ENCODE measurements around the gene RAD23B. TPM values are rescaled to one million over a fixed set of nuclear protein-coding genes. Genes with fewer than 3 reads are reported as not detected.
A peak's percentile ranks its signal among the peaks of the same experiment; 100 is the strongest.

RAD23B gene
- total RNA-seq, 1 experiment from 2014 or later = 176 TPM

DNA sequence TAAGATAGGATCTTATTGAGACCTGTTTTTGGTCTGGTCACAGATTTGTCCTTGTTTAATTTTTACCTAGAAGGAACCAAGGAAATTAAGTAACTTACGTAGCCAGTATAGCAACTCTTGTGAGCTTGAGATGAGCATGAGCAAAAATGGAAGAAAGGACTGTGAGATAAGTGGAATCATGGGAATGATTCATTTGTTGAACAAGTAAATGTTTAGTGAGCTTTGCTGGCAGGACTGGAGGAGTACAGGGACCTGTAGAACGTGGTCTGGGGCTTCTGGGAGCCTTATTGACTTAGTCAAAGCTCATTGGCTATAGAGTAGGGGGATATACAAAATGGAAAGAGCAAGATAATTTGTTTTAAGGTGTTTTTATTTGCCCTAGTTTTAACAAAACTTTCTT, 3.0 kb downstream of the RAD23B start:
- Histone ChIP-seq H4K20me1 (ENCODE audit: insufficient read depth) (peaks cover 68% of the 10 kb centered on the region), H3K4me3 (peak overlapping the region; percentile 77), H3K27me3 (ENCODE audit: insufficient read depth, low read depth) (no peaks in the 10 kb centered on the region), H3K27ac (0 out of 2 replicates have a peak overlapping the region, but pooled peaks have one; percentile 88), H3K4me1 (replicated peaks; ENCODE audit: insufficient read depth) (peaks cover 74% of the 10 kb centered on the region), H3K79me2 (ENCODE audit: low read depth) (peaks cover 80% of the 10 kb centered on the region), H3K4me2 (peak overlapping the region; percentile 89), H2AFZ (no peak overlapping the region), H3K9me2 (ENCODE audit: insufficient read depth) (no peaks in the 10 kb centered on the region), H3K36me3 (ENCODE audit: low read depth) (peaks cover 7% of the 10 kb centered on the region; the same call in 1 of the 2 replicates), H3K9me3 (ENCODE audit: insufficient read depth, low read depth) (no peaks in the 10 kb centered on the region), H3F3A (ENCODE audit: insufficient read depth, low read depth) (peaks cover 28% of the 10 kb centered on the region)
- no TSS peak for BruUV-seq (replicated peaks)
- DNase-seq = peak in 1 of 2 experiments; percentile 40
- POLR2A ChIA-PET (ENCODE audit: unreplicated experiment) = interaction anchor here (0.6 kb wide), 2 partner anchors 469 to 1800 kb away, joined by 3 to 6 read pairs; no protein-coding TSS in a partner anchor
- CTCF ChIA-PET = interaction anchor here (1.0 kb wide), 1 partner anchor 46 kb away, joined by 5 read pairs; no protein-coding TSS in a partner anchor
- intact Hi-C loops (cut with micrococcal nuclease; ENCODE audit: unreplicated experiment) = loop anchor here (10.0 kb wide), 2 partner anchors 149 to 469 kb away; no protein-coding TSS in a partner anchor
- TF ChIP-seq, protein P1, sequence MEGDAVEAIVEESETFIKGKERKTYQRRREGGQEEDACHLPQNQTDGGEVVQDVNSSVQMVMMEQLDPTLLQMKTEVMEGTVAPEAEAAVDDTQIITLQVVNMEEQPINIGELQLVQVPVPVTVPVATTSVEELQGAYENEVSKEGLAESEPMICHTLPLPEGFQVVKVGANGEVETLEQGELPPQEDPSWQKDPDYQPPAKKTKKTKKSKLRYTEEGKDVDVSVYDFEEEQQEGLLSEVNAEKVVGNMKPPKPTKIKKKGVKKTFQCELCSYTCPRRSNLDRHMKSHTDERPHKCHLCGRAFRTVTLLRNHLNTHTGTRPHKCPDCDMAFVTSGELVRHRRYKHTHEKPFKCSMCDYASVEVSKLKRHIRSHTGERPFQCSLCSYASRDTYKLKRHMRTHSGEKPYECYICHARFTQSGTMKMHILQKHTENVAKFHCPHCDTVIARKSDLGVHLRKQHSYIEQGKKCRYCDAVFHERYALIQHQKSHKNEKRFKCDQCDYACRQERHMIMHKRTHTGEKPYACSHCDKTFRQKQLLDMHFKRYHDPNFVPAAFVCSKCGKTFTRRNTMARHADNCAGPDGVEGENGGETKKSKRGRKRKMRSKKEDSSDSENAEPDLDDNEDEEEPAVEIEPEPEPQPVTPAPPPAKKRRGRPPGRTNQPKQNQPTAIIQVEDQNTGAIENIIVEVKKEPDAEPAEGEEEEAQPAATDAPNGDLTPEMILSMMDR (conservative IDR thresholded peaks at IDR 0.05) = no peak
- TF ChIP-seq EZH2 (IDR thresholded peaks at IDR 0.05; ENCODE audit: low read depth) = no peak

DNA sequence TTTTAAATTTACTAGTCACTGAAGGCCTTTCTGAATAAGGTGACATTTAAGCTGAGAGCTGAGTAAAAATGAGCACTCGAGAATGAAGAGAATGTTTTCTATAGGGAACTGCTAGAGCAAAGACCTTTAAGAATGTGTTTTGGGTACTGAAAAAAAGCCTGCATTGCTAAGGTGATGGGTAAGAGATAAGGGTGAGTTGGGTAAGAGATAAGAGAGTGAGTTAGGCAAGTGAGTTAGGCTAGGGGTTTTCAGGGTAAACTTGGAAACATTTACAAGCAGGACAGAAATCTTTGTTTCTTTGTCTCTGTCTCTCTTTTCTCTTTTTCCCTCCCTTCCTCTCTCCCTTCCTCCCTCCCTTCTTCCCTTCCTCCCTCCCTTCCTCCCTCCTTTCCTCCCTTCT, 5.6 kb downstream of the RAD23B start:
- peak overlapping the region; percentile 89 for H3K4me2 ChIP-seq
- no peaks in the 10 kb centered on the region for H3K27me3 ChIP-seq (ENCODE audit: insufficient read depth, low read depth)
- no peak overlapping the region for H3K4me3 ChIP-seq
- intact Hi-C loops (cut with micrococcal nuclease; ENCODE audit: unreplicated experiment) = loop anchor here (10.0 kb wide), 2 partner anchors 146 to 466 kb away; no protein-coding TSS in a partner anchor
- TF ChIP-seq EZH2 (IDR thresholded peaks at IDR 0.05; ENCODE audit: low read depth) = no peak
- H3K9me2 ChIP-seq (ENCODE audit: insufficient read depth) = no peaks in the 10 kb centered on the region
- peaks cover 100% of the 10 kb centered on the region for H3K79me2 ChIP-seq (ENCODE audit: low read depth)
- no peak for DNase-seq
- BruUV-seq (replicated peaks) = no TSS peak
- ChIA-PET CTCF (no interaction called here), POLR2A (ENCODE audit: unreplicated experiment) (no interaction called here)
- no peaks in the 10 kb centered on the region for H3K9me3 ChIP-seq (ENCODE audit: insufficient read depth, low read depth)
- no peak overlapping the region for H3K27ac ChIP-seq
- peaks cover 15% of the 10 kb centered on the region for H3K36me3 ChIP-seq (ENCODE audit: low read depth)
- no peak overlapping the region for H2AFZ ChIP-seq
- H3F3A ChIP-seq (ENCODE audit: insufficient read depth, low read depth) = peaks cover 17% of the 10 kb centered on the region
- H3K4me1 ChIP-seq (replicated peaks; ENCODE audit: insufficient read depth) = peaks cover 85% of the 10 kb centered on the region
- peaks cover 95% of the 10 kb centered on the region for H4K20me1 ChIP-seq (ENCODE audit: insufficient read depth)

DNA sequence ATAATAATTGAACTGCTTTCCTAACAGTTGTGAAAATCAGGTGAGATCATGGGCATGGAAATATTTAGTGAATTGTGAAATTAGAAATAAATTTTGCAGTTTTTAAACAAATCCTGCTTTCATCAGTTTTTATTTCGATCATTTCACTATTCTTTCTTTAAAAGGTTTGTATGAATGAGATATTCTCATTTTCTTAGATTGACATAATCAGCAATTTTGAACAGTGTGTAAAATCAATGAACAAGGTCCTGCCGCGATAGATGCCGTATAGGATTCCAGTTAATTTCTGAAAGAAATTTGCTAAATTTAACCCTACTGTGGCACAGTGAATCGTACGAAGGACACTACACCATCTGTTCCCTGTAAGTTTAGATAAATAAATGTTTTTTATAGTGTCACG, 7.5 kb downstream of the RAD23B start:
- intact Hi-C loops (cut with micrococcal nuclease; ENCODE audit: unreplicated experiment) = no loop called here
- ChIA-PET POLR2A (ENCODE audit: unreplicated experiment) (interaction anchor here (0.6 kb wide), 1 partner anchor 1930 kb away, joined by 10 read pairs; no protein-coding TSS in a partner anchor), CTCF (no interaction called here)
- H3K9me2 ChIP-seq (ENCODE audit: insufficient read depth) = no peaks in the 10 kb centered on the region
- no peak for DNase-seq
- no peak overlapping the region for H3K4me3 ChIP-seq
- H4K20me1 ChIP-seq (ENCODE audit: insufficient read depth) = peaks cover 98% of the 10 kb centered on the region
- no peaks in the 10 kb centered on the region for H3K9me3 ChIP-seq (ENCODE audit: insufficient read depth, low read depth)
- H3K27ac ChIP-seq = no peak overlapping the region
- peaks cover 15% of the 10 kb centered on the region; the same call in 1 of the 2 replicates for H3F3A ChIP-seq (ENCODE audit: insufficient read depth, low read depth)
- H3K4me2 ChIP-seq = no peak overlapping the region
- H3K36me3 ChIP-seq (ENCODE audit: low read depth) = peaks cover 15% of the 10 kb centered on the region
- no peak for TF ChIP-seq EZH2 (IDR thresholded peaks at IDR 0.05; ENCODE audit: low read depth)
- TF ChIP-seq, protein P1 (conservative IDR thresholded peaks at IDR 0.05) = no peak
- peaks cover 88% of the 10 kb centered on the region for H3K4me1 ChIP-seq (replicated peaks; ENCODE audit: insufficient read depth)
- BruUV-seq (replicated peaks) = no TSS peak
- peaks cover 100% of the 10 kb centered on the region for H3K79me2 ChIP-seq (ENCODE audit: low read depth)
- H2AFZ ChIP-seq = no peak overlapping the region
- no peaks in the 10 kb centered on the region for H3K27me3 ChIP-seq (ENCODE audit: insufficient read depth, low read depth)

Data from PC-9 (cell line).